HepG2 (cell line): ENCODE data around the gene NOTUM. TPM values are rescaled to one million over a fixed set of nuclear protein-coding genes. Genes with fewer than 3 reads are reported as not detected.

Experiments
- CCDC6 ChIP-seq: sonication (generic); formaldehyde crosslinking; IDR thresholded peaks from 2 replicates; pipeline ENCODE4 v1.8.1; 2022; ENCODE audit warnings: mild to moderate bottlenecking, missing genetic modification reagents, moderate library complexity
- DMAP1 ChIP-seq: IDR thresholded peaks from 2 replicates; pipeline ENCODE4 v1.6.1; 2016
- ETV5 ChIP-seq: IDR thresholded peaks from 2 replicates; pipeline ENCODE4 v1.6.1; 2018; ENCODE audit warnings: missing biosample characterization, missing genetic modification reagents, inconsistent platforms, borderline replicate concordance
- HDAC2 ChIP-seq: sonication (generic); formaldehyde crosslinking; IDR thresholded peaks from 2 replicates; pipeline ENCODE4 v1.4.0; 2020; ENCODE audit warnings: missing genetic modification reagents
- HMG20A ChIP-seq: IDR thresholded peaks from 2 replicates; pipeline ENCODE4 v1.6.1; 2016; ENCODE audit warnings: borderline replicate concordance
- HMGA1 ChIP-seq: sonication (generic); formaldehyde crosslinking; conservative IDR thresholded peaks from 2 replicates; pipeline ENCODE4 v1.4.0; 2020; ENCODE audit warnings: missing genetic modification reagents
- HMGXB4 ChIP-seq, 2 experiments: sonication (generic) in 1 of 2; formaldehyde crosslinking in 1 of 2; IDR thresholded peaks; 2 replicates each; pipeline versions ENCODE4 v1.4.0 to v1.6.1; 2018 to 2020; ENCODE audit warnings: missing genetic modification reagents in 2 of 2, borderline replicate concordance in 1 of 2, low read depth in 1 of 2, mild to moderate bottlenecking in 1 of 2, missing biosample characterization in 1 of 2
- HNRNPK ChIP-seq: fragments of 200-400 bp; formaldehyde crosslinking; IDR thresholded peaks from 2 replicates; pipeline ENCODE4 v1.6.1; 2018; ENCODE audit warnings: low read length, low read depth, moderate library complexity, mild to moderate bottlenecking; ENCODE audit not compliant: poor library complexity, severe bottlenecking
- HNRNPLL ChIP-seq: fragments of 200-400 bp; formaldehyde crosslinking; IDR thresholded peaks from 2 replicates; pipeline ENCODE4 v1.6.1; 2017; ENCODE audit warnings: mild to moderate bottlenecking, low read depth, low read length; ENCODE audit not compliant: poor library complexity, severe bottlenecking
- MXI1 ChIP-seq: IDR thresholded peaks from 3 replicates; pipeline ENCODE4 v1.6.1; 2012; ENCODE audit warnings: low read depth, low read length, inconsistent platforms, borderline replicate concordance
- POLR2A ChIP-seq, 2 experiments: IDR thresholded peaks; 2 replicates each; pipeline ENCODE4 v1.6.1; 2011; ENCODE audit warnings: low read depth in 2 of 2, low read length in 2 of 2, mild to moderate bottlenecking in 1 of 2, moderate library complexity in 1 of 2; ENCODE audit not compliant: insufficient read depth in 1 of 2
- POLR2G ChIP-seq: fragments of 200-400 bp; formaldehyde crosslinking; IDR thresholded peaks from 2 replicates; pipeline ENCODE4 v1.6.1; 2018; ENCODE audit warnings: mild to moderate bottlenecking, low read depth, low read length, moderate library complexity
- SP4 ChIP-seq: sonication (generic); formaldehyde crosslinking; IDR thresholded peaks from 2 replicates; pipeline ENCODE4 v1.8.1; 2023; ENCODE audit warnings: mild to moderate bottlenecking, missing genetic modification reagents
- SPEN ChIP-seq: sonication (generic); formaldehyde crosslinking; IDR thresholded peaks from 2 replicates; pipeline ENCODE4 v1.5.1; 2020; ENCODE audit warnings: low read depth, mild to moderate bottlenecking, missing genetic modification reagents
- TFDP1 ChIP-seq: IDR thresholded peaks from 2 replicates; pipeline ENCODE4 v1.6.1; 2016; ENCODE audit warnings: missing compliant biosample characterization, missing genetic modification reagents, borderline replicate concordance
- ZBTB42 ChIP-seq: sonication (generic); formaldehyde crosslinking; IDR thresholded peaks from 2 replicates; pipeline ENCODE4 v1.5.0; 2020; ENCODE audit warnings: mild to moderate bottlenecking, missing genetic modification reagents
- ZFX ChIP-seq: sonication (generic); formaldehyde crosslinking; IDR thresholded peaks from 2 replicates; pipeline ENCODE4 v1.4.0; 2020; ENCODE audit warnings: mild to moderate bottlenecking, low read depth, missing genetic modification reagents, moderate library complexity
- ZFYVE20 ChIP-seq: sonication (generic); formaldehyde crosslinking; IDR thresholded peaks from 2 replicates; pipeline ENCODE4 v1.8.0; 2023; ENCODE audit warnings: low read depth, mild to moderate bottlenecking, moderate library complexity, missing genetic modification reagents, borderline replicate concordance
- ZNF3 ChIP-seq: IDR thresholded peaks from 2 replicates; pipeline ENCODE4 v1.7.0; 2017; ENCODE audit warnings: inconsistent platforms
- ZNF354B ChIP-seq: sonication (generic); formaldehyde crosslinking; IDR thresholded peaks from 2 replicates; pipeline ENCODE4 v1.8.0; 2022; ENCODE audit warnings: mild to moderate bottlenecking, missing genetic modification reagents
- ZNF441 ChIP-seq: sonication (generic); formaldehyde crosslinking; IDR thresholded peaks from 2 replicates; pipeline ENCODE4 v1.7.0; 2021; ENCODE audit warnings: missing genetic modification reagents, borderline replicate concordance
- ZNF513 ChIP-seq: sonication (generic); formaldehyde crosslinking; conservative IDR thresholded peaks from 2 replicates; pipeline ENCODE4 v1.5.0; 2020; ENCODE audit warnings: missing genetic modification reagents
- ZNF564 ChIP-seq: sonication (generic); formaldehyde crosslinking; IDR thresholded peaks from 2 replicates; pipeline ENCODE4 v1.8.1; 2023; ENCODE audit warnings: mild to moderate bottlenecking, missing genetic modification reagents
- polyA plus RNA-seq, 8 experiments: library from polyadenylated mRNA; depleted of rRNA in 3 of 8; stranded (reverse) in 7 of 8; unstranded in 1 of 8; fragments of >200 nt; fragmentation: Illumina TruSeq in 4 of 8; extraction: Trizol in 4 of 8; gene quantifications; 2 replicates each; pipeline versions ENCODE4 v1.2.1 to v1.2.3, GENCODE V29; 2011 to 2016; ENCODE audit warnings: low read depth in 4 of 8, missing spikeins in 1 of 8, mixed read lengths in 1 of 8; ENCODE audit not compliant: insufficient read depth in 1 of 8
- total RNA-seq, 5 experiments: library from RNA; depleted of rRNA; stranded (reverse); fragments of >200 nt; fragmentation: Illumina TruSeq; extraction: Trizol; gene quantifications; 2 replicates each; pipeline ENCODE4 v1.2.3, GENCODE V29; 2016; ENCODE audit warnings: low read depth in 1 of 5
- TF ChIP-seq, protein P1 (sequence below): sonication (generic); formaldehyde crosslinking; IDR thresholded peaks from 2 replicates; pipeline ENCODE4 v1.4.0; 2020; ENCODE audit warnings: mild to moderate bottlenecking, missing genetic modification reagents

NOTUM gene
- total and polyA plus RNA-seq, 2 of the 13 experiments (the other 11 are each of a cell fraction or from before 2014, with no cell fraction given) = 150 to 160 TPM

GRCh38 chr17:81916234-81917001, 44.6 kb downstream of the NOTUM start (continued):
- no peak for TF ChIP-seq HMG20A (CRISPR knock-in tag)
- no peak for TF ChIP-seq ZNF3
- TF ChIP-seq ZNF513 (CRISPR knock-in tag) = no peak
- no peak for TF ChIP-seq HDAC2 (CRISPR knock-in tag)
- TF ChIP-seq HMGXB4 (CRISPR knock-in tag; IDR thresholded peaks at IDR 0.05; ENCODE audit: borderline replicate concordance in 1 of 2, low read depth in 1 of 2) = peak in 1 of 2 experiments; percentile 22; a peak in 1 of 4 replicates
- 0 out of 2 replicates have a peak, but pooled peaks have one; percentile 27 for TF ChIP-seq SPEN (CRISPR knock-in tag)
- TF ChIP-seq DMAP1 (CRISPR knock-in tag) = peak; percentile 48; the same call in 1 of the 2 replicates
- no peak for TF ChIP-seq ETV5 (CRISPR knock-in tag)
- TF ChIP-seq HNRNPLL = no peak
- TF ChIP-seq POLR2A (IDR thresholded peaks at IDR 0.05; ENCODE audit: insufficient read depth in 1 of 2, low read depth in 2 of 2, low read length in 2 of 2) = peak; percentile 39 to 67; a peak in 2 of 4 replicates
- no peak for TF ChIP-seq HMGA1 (CRISPR knock-in tag)
- peak; percentile 41; the same call in 1 of the 2 replicates for TF ChIP-seq TFDP1 (CRISPR knock-in tag)
- TF ChIP-seq ZNF441 = peak; percentile 93
- TF ChIP-seq ZNF564 (CRISPR knock-in tag) = no peak
- TF ChIP-seq POLR2G = peak; percentile 41; the same call in 1 of the 2 replicates
- TF ChIP-seq ZFYVE20 (CRISPR knock-in tag) = no peak
- peak; percentile 60; the same call in 1 of the 3 replicates for TF ChIP-seq MXI1
- peak; percentile 19; the same call in 1 of the 2 replicates for TF ChIP-seq ZFX (CRISPR knock-in tag)
- TF ChIP-seq HNRNPK = no peak
- TF ChIP-seq, protein P1, sequence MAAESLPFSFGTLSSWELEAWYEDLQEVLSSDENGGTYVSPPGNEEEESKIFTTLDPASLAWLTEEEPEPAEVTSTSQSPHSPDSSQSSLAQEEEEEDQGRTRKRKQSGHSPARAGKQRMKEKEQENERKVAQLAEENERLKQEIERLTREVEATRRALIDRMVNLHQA (CRISPR knock-in tag) = no peak
- no peak for TF ChIP-seq ZNF354B
- TF ChIP-seq SP4 (CRISPR knock-in tag) = no peak
- TF ChIP-seq ZBTB42 (CRISPR knock-in tag) = no peak
- TF ChIP-seq CCDC6 (CRISPR knock-in tag) = peak; percentile 29; the same call in 1 of the 2 replicates
- TF ChIP-seq, all 625 proteins: peak for 37
